Measurements from ENCODE around the gene TENM3. TPM values are rescaled to one million over a fixed set of nuclear protein-coding genes. Genes with fewer than 3 reads are reported as not detected.

Gene TENM3
- total and polyA plus RNA-seq, 7 experiments from 2014 or later: not detected

DNA sequence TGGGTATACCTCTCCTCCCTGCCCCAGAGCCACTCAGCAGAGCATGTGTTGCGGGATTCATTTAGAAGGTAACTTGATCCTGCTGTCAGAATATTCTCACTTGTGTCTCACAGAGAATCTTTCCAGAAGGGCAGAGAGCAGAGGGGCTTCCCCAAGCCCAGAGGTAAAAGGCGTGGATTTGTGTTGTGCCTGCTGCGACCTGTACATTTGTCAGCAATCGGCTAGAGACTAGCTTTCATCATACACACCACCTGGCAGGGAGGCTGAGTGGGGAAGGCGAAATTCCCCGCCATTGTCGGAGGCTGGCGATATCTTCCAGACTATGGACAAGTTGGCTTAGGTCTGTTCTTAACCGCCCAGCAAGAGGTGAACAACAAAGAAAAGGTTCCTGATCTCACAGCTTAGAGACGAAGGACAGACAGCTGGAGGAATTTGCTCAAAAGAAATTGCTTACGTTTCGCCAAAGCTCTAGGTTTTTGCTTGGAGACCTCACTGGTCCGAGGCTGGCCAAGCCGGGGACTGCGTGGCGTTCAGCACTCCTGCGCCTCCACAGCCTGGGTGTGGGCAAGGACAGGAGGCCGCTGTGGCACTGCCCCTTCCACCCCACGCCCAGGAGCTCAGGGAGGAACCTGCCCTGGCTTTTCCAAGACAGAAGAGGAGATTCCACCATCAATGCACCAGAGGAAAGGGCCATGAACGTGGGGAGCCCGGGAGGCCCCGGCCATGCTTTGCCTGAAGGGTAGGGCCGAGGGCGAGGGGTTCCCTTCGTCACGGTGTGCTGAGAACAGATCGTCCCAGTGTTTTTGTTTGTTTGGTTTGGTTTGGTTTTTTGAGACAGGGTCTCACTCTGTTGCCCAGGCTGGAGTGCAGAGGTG lies 604.6 kb downstream of the TENM3 start:
- Histone ChIP-seq H3K4me3 (ENCODE audit: low read length) (no peak overlapping the region), H3K36me3 (ENCODE audit: control insufficient read depth in 2 of 3, insufficient read depth in 3 of 3, low read length in 3 of 3) (no peaks in the 10 kb centered on the region), H3K27ac (ENCODE audit: low read depth, low read length) (no peak overlapping the region), H3K9me3 (ENCODE audit: control insufficient read depth in 2 of 3, low read length in 3 of 3) (no peaks in the 10 kb centered on the region), H3K27me3 (ENCODE audit: control insufficient read depth in 2 of 2, insufficient read depth in 2 of 2, low read length in 2 of 2) (no peaks in the 10 kb centered on the region), H3K4me1 (ENCODE audit: control insufficient read depth in 2 of 2, insufficient read depth in 2 of 2, low read length in 2 of 2) (no peaks in the 10 kb centered on the region)
- ChIA-PET POLR2A (no interaction called here), CTCF (no interaction called here)
- DNase-seq: no peak
- no peak for ATAC-seq
- no peak overlapping the region for H3K4me3 Mint-ChIP-seq
- H3K4me1 Mint-ChIP-seq: no peaks in the 10 kb centered on the region
- no peak overlapping the region for H3K27ac Mint-ChIP-seq
- H3K9me3 Mint-ChIP-seq: peaks cover 0 to 8% (median 0%) of the 10 kb centered on the region in 11 donors
- peaks cover 0 to 9% (median 4%) of the 10 kb centered on the region in 5 donors for H3K27me3 Mint-ChIP-seq
- peaks cover 0 to 4% (median 0%) of the 10 kb centered on the region in 5 donors for H3K36me3 Mint-ChIP-seq
- intact Hi-C loops (cut with micrococcal nuclease): no loop called here

DNA sequence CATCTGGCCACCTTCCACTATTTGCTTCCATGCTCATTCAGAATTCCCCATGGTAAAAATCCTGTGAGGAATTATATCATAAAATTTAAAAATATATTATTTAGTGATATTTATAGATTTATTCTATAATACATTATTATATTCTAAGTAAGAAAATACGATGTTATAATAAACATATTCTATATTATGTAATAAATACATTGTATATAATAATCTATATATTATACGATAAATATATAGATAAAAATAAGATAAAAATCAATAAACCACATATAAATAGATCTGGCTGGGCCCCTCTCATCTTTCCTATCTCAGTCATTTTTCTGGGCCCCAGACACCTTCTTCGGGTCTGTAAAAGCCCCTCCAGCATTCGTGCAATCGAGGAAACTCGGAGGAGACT lies 605.5 kb downstream of the TENM3 start:
- no peak overlapping the region for H3K4me3 Mint-ChIP-seq
- no peak overlapping the region for H3K27ac ChIP-seq (ENCODE audit: low read depth, low read length)
- peaks cover 0 to 13% (median 2%) of the 10 kb centered on the region in 11 donors for H3K9me3 Mint-ChIP-seq
- intact Hi-C loops (cut with micrococcal nuclease): no loop called here
- H3K4me1 Mint-ChIP-seq: no peaks in the 10 kb centered on the region
- peaks cover 0 to 4% (median under 1%) of the 10 kb centered on the region in 5 donors for H3K36me3 Mint-ChIP-seq
- H3K27me3 Mint-ChIP-seq: peaks cover 0 to 9% (median 0%) of the 10 kb centered on the region in 5 donors
- H3K9me3 ChIP-seq (ENCODE audit: control insufficient read depth in 2 of 3, low read length in 3 of 3): no peaks in the 10 kb centered on the region
- H3K36me3 ChIP-seq (ENCODE audit: control insufficient read depth in 2 of 3, insufficient read depth in 3 of 3, low read length in 3 of 3): no peaks in the 10 kb centered on the region
- H3K27ac Mint-ChIP-seq: no peak overlapping the region
- DNase-seq: no peak
- no peaks in the 10 kb centered on the region for H3K4me1 ChIP-seq (ENCODE audit: control insufficient read depth in 2 of 2, insufficient read depth in 2 of 2, low read length in 2 of 2)
- POLR2A ChIA-PET: no interaction called here
- CTCF ChIA-PET: no interaction called here
- no peaks in the 10 kb centered on the region for H3K27me3 ChIP-seq (ENCODE audit: control insufficient read depth in 2 of 2, insufficient read depth in 2 of 2, low read length in 2 of 2)
- ATAC-seq: no peak
- no peak overlapping the region for H3K4me3 ChIP-seq (ENCODE audit: low read length)
